OCI-LY7 (cell line): Measurements from ENCODE around the gene TLX1.

Experiments
- CTCF ChIP-seq: fragments of 200-600 bp; sonication (generic); conservative IDR thresholded peaks from 2 replicates; pipeline ENCODE4 v1.5.1; 2014; ENCODE audit warnings: mild to moderate bottlenecking, antibody characterized with exemption, low read length, moderate library complexity, mixed read lengths
- EZH2phosphoT487 ChIP-seq: fragments of 200-600 bp; sonication (generic); IDR thresholded peaks from 2 replicates; pipeline ENCODE4 v1.6.1; 2018; ENCODE audit warnings: low read depth, borderline replicate concordance, mild to moderate bottlenecking, mixed run types, antibody characterized with exemption, low read length, moderate library complexity, mixed read lengths

GRCh38 chr10:101122270-101123084, 8.6 kb upstream of the TLX1 start:
- TF ChIP-seq CTCF = no peak
- TF ChIP-seq EZH2phosphoT487 = no peak
